Measurements from ENCODE around the gene IL2RA.
"Not testable (repeated sequence)": the region's sequence is repeated elsewhere in the genome, so short reads cannot be mapped to it uniquely, and the experiment has no call there.

Gene IL2RA

DNA sequence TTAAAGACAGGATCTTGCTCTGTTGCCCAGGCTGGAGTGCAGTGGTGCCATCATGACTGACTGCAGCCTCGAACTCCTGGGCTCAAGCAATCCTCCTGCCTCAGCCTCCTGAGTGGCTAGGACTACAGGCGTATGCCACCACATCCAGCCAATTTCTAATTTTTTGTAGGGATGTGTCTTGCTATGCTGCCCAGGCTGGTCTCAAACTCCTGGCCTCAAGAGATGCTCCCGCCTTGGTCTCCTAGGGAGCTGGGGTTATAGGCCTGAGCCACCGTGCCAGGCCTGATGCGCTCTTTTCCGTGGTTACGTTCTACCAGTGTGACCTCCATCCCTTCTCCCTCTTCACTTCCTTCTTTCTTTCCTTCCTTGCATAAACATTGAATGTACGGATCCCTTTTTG lies 50.6 kb downstream of the IL2RA start:
- no peak for DNase-seq

DNA sequence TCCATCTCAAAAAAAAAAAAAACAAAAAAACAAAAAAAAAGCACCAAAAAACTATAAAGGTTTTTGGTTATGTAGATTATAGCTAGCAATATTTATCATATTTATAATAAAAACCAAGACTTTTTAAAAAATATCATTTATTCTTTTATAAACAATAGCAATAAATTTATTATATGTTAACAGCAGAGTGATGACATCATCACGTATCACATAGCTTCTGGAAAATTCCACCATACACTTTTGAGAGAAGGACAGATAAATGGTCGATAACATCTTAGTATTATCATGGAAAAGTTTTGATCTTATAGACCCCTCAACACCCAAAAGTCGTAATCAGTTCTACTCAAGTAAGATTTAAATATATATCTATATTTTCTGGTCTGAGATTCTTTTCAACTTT lies 51.6 kb downstream of the IL2RA start:
- no peak for DNase-seq

DNA sequence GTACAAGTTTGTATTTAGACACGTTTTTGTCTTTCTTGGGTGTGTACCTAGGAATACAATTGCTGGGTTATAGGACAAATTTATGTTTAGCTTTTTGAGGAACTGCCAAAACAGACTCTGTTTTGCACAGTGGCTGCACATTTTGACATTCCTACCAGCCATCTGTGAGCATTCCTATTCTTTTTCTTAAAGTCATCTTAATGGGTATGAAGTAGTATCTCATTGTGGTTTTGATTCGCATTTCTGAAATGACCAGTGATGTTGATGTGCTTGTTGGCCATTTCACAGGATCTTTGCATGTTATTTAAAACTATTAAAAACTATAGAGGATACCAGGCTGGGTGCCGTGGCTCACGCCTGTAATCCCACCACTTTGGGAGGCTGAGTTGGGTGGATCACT lies 52.2 kb downstream of the IL2RA start:
- no peak for DNase-seq

DNA sequence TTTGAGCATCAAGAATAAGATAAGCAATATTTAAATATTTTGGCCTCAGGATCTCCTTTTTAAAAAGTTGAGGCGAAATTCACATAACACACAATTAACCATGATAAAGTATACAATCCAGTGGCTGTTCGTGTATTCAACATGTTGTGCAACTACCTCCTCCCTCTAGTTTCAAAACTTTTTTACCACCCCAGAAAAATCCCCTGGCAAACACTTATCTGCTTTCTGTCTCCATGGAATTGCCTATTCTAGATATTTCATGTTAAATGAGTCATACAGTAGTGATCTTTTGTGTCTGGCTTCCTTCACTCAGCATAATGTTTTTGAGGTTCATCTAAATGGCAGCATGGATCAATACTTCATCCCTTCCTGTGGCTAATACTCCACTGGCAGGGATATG lies 53.0 kb downstream of the IL2RA start:
- DNase-seq: no peak

DNA sequence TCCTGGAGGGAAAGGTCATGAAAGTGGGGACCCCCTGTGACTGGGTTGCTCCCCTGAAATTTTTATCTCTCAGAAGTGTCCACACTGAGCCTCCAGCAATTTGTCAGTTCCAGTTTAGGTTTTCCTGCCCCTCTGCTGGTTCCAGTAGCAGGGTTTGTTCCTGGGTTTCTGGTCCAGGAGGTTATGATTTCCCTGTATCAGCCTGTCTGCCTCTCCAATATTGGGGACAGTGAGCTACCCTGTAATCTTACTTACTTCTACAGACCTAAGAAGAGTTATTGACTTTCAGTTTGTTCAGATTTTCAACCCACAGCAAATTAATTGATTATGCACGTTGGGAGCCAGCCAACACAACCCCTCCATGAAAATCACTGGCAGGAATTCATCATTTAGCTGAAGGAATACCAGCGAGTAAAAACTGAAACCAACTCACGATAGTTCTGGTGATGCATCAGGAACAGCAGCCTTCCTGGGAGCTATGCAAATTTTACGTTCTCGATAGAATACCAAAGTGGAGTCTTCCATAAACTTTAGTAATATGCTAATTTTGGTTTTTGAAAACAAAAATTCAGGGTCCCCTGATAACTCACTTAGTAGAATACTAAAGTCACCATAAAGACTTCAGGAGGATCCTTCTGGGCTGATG lies 53.5 kb downstream of the IL2RA start:
- no peak for DNase-seq

DNA sequence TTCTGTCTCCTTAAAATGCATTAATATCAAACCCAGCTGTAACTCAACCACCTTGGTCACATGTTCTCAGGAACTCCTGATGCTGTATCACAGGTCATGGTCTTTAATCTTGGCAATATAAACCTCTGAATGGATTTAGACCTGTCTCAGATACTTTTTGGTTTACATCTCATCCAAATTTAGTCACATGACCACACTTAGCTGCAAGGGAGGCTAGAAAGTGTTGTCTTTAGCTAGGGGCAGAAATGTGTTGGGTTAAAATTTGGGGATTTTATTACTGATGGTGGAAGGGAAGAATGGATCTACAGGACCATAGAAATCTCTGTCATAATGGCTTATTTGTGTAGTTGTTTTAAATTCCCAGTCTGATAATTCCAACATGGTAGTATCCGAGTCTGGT lies 55.2 kb downstream of the IL2RA start:
- DNase-seq: no peak

DNA sequence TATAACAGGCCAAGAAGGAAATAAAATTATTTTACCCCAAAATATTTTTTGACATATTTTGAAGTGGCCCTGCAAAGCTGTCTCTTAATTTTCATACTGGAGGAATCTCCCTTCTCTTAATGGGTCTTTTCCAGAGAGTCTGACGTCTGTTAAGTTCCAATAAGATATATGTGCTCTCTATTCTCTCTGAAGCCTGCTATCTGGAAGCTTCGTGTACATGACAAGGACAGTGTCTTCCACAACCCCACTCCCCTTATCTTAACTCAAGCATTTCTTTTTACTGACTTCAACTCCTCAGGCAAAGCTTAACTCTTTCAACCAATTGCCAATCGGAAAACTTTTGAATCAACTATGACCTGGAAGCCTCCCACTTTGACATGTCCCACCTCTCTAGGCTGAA lies 55.6 kb downstream of the IL2RA start:
- DNase-seq: no peak

DNA sequence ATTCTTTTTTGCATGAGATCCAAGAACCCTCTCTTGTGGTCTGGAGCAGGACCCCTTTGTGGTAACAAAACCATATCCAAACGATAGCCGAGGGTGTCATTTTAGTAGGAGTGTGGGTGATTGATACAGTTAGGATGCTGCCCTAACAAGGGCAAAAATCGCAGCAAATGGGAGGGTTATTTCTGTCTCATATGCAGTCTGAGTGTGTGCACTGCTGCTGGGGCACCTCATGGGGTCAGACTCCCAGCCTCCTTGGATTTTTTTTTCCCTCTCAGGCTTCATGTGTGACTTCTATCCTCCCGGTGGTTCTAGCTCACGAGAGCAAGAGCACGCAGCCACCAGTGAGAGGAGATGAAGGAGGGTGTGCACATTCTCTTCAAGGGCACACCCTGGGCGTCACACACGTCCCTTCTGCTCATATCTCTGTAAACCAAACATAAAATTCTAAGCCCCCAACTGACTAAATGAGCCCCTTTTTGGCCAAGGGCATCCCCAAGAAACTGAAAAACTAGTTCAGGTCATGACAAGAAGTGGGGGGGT lies 56.2 kb downstream of the IL2RA start:
- DNase-seq: no peak

DNA sequence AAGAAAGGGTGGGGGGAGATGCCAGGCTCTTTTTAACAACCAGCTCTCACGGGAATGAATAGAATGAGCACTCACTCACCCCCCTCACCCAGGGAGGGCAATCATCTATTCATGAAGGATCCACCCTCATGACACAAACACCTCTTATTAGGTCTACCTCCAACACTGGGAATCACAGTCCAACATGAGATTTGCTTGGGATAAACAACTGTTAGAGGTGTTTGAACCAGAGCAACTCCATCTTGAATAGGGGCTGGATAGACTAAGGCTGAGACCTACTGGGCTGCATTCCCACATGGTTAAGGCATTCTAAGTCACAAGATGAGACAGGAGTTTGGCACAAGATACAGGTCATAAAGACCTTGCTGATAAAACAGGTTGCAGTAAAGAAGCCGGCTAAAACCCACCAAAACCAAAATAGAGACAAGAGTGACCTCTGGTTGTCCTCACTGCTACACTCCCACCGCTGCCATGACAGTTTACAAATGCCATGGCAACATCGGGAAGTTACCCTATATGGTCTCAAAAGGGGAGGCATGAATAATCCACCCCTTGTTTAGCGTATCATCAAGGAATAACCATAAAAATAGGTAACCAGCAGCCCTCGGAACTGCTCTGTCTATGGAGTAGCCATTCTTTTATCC lies 56.9 kb downstream of the IL2RA start:
- DNase-seq: not testable (repeated sequence)

DNA sequence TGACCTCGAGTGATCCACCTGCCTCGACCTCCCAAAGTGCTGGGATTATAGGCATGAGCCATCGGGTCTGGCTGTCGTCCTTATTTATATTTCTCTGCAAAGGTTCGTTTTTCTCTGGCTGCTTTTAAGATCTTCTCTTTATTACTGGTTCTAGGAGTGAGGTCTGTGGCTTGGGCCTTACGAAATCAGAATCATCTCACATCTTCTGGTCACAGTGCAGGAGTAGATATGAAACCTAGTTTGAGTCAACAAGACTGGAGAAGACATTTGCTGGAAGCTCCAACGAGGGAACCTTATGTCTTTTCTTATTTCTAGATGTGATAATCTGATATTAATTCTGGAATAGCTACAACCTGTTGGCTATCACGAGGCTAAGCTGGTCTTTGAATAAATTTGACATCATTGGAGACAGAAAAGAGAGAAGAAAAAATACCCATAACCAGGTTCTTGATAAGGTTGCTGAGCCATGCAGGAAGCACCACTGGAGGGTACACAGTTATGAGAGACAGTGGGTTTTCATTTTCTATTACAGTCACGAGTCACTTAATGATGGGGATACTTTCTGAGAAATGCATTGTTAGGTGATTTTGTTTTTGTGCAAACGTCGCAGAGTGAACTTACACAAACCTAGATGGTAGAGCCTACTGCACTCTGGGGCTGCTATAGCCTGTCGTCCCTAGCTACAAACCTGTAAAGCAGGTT lies 59.2 kb downstream of the IL2RA start:
- DNase-seq: no peak

DNA sequence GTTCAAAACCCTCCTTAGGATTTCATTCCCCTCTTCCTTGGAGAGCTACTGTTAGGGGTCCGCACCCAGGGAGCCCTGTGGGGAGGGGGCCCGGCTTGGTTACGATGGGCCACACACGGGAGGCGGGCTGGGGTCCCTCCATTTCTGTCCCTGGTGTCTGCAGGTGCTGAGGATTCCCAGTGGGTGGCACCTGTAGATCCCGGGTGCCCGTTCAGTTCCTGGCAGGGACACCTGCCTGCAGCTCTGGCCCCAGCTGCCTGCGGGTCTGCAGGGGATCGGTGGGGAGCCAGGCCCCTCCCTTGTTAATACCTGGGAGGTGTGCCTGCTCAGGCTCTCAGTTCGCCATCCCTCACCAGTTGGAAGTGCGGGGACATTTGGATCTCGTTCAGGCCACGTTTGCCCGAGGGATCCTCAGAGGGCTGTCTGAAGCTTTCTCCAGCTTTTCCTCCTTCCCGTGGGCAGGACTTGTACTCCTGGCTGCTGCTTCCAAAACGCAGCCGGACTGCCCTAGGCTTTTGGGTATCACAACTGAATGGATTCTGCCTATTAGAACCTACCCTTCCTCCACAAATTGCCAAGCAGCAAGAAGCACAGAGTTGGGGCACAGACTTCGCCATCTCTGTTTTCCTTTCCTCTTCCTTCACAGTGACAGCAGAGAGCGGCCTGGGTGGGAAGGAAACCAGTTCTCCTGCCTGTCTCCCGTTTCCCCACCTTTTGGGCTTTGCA lies 62.6 kb downstream of the IL2RA start:
- DNase-seq: no peak

DNA sequence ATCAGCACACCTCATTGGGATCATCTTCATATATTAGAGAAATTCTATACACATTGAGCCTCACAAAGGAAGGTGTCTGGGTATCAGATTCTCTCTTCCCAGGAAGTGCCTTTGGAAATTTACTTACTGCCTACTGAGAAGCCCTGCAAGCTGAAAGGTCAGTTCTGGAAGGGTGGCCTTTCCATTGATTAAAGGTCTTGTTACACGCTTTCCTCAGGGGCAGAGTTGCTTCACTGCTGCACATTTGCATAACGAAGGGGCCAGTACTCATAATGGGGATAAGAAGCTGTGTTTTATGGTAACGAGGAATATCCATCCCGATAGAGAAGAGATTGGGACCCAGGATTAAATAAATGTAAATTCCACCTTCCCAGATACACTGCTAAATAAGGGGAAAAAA lies 65.5 kb downstream of the IL2RA start:
- DNase-seq: no peak

DNA sequence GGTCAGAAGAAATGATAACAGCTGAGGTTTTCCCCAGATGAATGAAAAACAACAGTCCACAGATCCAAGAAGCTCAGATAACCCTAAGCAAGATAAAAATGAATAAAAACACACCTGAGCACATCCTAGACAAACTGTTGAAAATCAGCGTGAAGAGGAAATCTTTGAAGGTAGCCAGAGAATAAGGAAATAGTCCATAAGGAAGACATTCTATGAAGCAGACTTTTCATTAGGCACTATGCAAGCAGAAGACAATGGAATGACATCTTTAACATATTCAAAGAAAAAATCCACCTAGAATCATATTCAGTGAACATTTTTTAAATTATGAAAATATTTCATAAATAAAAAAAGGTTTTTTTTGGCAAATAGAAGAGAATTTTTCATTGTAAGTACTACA lies 69.8 kb downstream of the IL2RA start:
- no peak for DNase-seq

DNA sequence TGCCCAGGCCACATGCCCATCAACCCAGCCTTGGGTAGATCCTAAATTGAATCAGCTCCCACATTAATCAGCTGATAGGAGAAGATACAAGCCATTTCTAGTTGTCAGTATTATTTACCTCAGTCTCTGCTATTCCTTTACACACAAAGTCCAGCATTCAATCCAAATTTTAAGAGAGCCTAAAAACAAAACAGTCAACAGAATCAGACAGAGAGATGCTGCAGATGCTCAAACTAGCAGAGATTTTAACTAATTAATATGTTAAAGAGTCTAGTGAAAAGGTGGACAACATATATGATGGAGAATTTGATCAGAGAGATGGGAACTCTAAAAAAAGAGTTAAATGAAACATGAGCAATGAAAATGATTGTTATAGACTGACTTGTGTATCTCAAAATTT lies 70.5 kb downstream of the IL2RA start:
- DNase-seq: no peak

DNA sequence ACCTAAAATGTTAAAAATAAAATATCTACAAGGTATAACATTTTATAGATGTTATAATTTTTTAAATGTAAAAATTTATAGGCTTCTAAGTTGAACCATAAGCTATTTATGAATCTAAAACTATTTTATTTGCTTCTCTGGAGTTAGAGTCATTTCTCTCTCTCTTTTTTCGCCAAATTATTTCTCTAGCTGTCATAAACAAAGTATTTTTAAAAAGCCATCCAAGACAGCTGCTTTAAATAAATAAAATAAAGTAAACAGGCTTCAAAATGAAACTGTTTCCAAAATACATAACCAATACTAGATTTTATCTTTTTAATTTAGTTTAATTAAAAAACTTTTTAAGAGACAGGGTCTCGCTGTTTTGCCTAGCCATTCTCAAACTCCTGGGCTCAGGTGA lies 72.4 kb downstream of the IL2RA start:
- no peak for DNase-seq

DNA sequence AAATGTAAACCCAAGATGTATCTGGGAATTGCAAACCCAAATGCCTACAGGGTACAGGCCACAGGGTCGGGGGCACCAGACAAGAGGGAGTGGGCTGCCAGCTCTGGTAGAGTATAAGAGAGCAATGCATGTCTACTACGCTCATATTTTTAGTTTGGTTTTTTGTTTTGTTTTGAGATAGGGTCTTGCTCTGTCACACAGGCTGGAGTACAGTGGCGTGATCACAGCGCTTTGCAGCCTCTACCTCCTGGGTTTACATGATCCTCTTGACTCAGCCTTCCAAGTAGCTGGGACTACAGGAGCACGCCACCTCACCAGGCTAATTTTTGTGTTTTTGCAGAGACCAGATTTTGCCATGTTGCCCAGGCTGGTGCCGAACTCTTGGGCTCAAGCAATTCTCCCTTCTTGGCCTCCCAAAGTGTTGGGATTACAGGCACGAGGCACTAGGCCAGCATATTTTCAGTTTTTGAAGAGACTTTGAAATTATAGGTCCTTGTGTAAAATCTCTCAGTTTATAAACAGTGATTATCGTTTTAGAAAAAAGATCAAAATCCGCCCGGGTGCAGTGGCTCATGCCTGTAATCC lies 73.7 kb downstream of the IL2RA start:
- DNase-seq: no peak

DNA sequence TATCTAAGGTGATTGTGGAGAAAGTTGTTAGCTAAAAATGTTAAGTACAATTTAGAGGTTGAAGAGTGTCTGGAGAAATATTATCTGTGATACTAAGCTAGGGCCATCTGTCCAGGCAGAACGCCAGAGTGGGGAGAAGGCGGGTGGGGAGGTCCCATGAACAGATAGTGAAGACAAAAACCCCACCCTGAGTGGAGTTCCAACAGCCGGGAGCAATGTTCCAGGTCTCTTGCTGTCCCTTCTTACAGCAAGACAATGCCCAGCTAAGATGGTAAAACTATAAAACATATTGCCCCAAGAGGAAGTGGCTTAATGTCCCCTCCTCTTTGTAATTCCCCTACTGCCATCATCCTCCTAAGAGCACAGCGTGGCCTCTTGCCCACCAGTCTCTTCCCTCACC lies 74.4 kb downstream of the IL2RA start:
- DNase-seq: no peak

DNA sequence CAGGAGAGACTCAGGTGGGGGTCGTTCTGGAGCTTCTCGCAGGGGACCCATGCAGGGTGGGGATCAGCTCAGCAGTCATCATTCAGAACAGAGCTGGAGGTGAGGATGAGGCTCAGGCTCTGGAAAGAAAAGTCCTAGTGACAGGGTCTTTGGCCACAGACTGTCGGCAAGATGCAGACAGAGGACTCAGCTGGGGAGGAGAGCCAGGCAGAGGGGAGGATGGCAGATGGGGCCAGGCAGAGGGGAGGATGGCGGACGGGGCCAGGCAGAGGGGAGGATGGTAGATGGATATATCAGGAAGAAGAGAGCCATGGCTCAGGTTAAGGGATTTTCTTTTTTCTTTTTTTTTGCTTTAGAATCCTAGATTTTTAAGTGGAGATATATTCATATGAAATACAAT lies 77.1 kb downstream of the IL2RA start:
- no peak for DNase-seq

DNA sequence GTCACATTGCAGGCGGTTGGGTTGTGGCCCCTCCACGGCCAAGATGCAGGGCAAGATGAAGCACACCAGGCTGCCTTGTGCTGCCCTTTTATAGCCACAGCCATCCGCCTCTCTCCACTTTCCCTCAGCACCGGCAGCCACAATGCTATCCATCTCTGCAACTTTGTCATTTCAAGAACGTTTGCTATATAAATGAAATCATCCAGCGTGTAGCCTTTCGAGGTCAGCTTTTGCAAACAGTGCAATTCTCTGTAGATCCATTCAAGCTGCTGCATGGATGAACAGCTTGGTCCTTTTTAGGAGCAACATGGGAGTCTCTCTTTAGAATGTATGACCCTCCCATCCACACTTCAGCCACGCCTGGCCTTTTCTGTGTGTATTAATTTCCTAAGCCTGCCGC lies 78.4 kb downstream of the IL2RA start:
- DNase-seq: no peak

DNA sequence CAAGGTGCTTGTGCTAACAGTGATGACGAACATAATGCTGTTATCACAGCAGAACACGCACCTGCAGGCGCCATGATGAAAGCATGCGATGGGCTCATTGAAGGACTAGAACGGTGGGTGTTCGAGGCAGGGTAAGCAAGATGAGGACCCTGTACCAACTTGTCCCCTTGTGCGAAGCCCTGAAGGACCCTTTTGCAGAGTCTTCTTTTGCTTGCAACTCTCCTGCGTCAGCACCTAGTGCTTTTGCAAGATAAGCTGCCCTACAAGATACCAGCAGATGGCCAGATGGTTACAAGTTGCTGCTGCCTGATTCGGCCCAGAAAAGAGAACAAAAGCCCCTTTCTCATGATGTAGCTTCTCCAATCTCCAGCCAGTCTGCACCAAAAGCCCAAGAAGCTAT lies 80.6 kb downstream of the IL2RA start:
- DNase-seq: no peak

DNA sequence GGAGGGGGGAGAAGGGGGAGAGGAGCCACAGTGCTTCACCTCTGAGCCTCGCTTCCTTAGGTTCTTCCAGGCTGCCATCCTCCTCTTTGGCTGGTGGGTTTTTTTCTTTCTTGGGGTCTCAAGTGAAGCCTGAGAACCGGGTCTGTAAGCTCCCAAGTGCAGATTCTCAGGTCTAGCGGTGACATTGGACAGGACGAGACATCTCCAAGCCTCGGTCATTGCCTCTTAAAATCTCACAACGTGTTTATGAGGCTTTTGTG lies 84.0 kb downstream of the IL2RA start:
- no peak for DNase-seq

DNA sequence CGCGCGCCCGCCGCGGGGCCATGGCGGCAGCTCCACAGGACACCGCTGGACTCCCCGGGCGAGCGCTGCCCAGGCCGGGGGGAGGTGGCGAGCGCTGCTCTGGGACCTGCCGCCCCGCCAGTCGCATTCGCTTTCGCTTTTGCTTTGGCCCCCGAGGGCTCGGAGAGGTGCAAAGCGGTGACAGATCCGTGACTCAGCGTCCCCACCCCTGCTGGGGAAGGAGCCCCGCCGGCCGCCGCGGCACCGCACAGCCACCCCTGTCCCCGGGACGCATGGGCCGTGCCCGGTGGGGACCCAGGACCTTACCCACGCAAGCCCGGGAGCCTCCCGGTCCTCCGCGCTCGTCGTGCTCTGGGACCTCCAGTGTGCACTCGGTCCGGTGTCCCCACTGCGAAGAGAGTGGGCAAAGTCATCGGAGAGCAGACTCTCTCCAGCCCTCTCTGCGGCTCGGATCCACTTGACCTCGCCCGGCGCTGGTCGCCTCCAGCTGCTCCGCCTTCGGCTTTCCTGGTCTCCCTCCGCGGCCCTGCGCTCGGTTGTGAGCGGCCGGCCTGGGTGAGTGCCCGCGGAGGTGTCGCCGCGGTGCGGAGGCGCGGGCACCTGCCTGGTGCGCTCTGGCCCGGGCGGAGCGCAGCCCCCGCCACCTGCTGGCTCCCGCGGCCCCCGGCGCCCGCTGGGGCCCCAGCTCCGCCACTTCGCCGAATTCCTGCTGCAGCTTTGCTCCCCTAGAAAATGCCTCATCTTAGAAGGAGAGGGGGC lies 84.5 kb downstream of the IL2RA start, which contains the start of gene IL15RA:
IL15RA (minus strand) TSS at position 73 of the 759 bp plus-strand sequence; CDS start at position 22, 51 bp downstream.
- DNase-seq: peak; percentile 68
